ENCODE results near the gene CCDC85C. TPM values are rescaled to one million over a fixed set of nuclear protein-coding genes. Genes with fewer than 3 reads are reported as not detected.

The CCDC85C gene
- total RNA-seq, 1 experiment from 2014 or later, result 36.4 TPM

DNA sequence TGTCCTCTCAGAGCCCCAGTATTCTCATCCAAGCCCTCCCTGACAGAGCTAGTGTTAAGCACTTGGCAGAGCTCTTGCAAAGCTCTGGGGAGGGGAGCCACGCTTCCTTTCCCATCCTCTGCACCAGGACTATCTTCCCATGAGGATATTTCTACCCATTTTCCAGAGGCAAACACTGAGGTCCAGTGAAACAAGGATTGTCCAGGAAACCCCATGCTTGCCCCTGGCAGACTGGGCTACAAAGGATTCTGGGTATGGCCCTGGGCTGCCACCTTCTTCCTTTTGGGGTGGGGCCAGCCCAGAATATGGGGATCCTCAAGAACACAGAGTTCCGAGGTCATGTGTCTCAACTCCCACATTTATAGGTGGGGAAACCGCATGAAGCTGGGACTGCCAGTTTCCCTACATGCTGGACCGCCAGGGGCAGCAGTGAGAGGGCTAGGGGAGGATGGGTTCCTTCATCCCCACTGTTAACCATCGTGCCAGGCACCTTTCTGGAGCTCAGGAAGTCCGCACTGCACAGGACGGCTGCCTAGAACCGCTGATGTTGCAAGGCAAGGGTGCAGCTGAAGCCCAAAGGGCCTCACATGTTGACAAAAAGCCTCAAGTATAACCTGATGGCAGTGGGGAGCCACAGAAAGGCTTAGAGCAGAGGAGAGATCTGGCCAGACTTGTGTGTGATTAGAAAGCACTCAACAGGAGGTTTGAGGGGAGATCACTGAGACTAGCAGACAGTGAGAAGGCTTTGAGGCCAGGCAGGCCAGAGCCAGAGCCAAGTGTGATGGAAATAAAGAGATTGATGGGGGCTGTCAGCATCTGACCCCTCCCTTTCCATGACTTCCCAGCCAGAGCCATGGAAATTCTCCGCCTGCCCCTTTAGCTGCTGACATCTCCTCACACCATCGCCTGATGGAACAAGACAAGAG is 5.5 kb upstream of the CCDC85C start:
- Histone ChIP-seq H3F3A (ENCODE audit: low read length, unreplicated experiment) (no peaks in the 10 kb centered on the region), H4K20me1 (ENCODE audit: low read length) (no peaks in the 10 kb centered on the region), H3K9me2 (replicated peaks; ENCODE audit: low read length) (no peaks in the 10 kb centered on the region), H3K27ac (ENCODE audit: low read length) (no peak overlapping the region), H3K79me2 (ENCODE audit: low read length) (no peaks in the 10 kb centered on the region), H3K36me3 (ENCODE audit: low read depth, low read length) (no peaks in the 10 kb centered on the region), H3K9me3 (ENCODE audit: low read length) (no peaks in the 10 kb centered on the region), H3K27me3 (ENCODE audit: low read length) (no peaks in the 10 kb centered on the region), H3K4me3 (ENCODE audit: low read length) (no peak overlapping the region), H3K4me1 (ENCODE audit: insufficient read depth, low read length) (peaks cover 7% of the 10 kb centered on the region; the same call in 1 of the 2 replicates), H3K4me2 (ENCODE audit: low read length) (no peak overlapping the region), H3K9ac (ENCODE audit: low read length) (no peak overlapping the region), H2AFZ (ENCODE audit: low read length) (no peak overlapping the region)
- DNase-seq (peak; percentile 53), ATAC-seq (no peak)
- ChIA-PET POLR2A (ENCODE audit: unreplicated experiment) (no interaction called here), CTCF (interaction anchor here (1.1 kb wide), 1 partner anchor 34 kb away, joined by 4 read pairs; no protein-coding TSS in a partner anchor)
- no peak for TF ChIP-seq EZH2phosphoT487 (IDR thresholded peaks at IDR 0.05; ENCODE audit: borderline replicate concordance, low read length)
- TF ChIP-seq, protein P1, sequence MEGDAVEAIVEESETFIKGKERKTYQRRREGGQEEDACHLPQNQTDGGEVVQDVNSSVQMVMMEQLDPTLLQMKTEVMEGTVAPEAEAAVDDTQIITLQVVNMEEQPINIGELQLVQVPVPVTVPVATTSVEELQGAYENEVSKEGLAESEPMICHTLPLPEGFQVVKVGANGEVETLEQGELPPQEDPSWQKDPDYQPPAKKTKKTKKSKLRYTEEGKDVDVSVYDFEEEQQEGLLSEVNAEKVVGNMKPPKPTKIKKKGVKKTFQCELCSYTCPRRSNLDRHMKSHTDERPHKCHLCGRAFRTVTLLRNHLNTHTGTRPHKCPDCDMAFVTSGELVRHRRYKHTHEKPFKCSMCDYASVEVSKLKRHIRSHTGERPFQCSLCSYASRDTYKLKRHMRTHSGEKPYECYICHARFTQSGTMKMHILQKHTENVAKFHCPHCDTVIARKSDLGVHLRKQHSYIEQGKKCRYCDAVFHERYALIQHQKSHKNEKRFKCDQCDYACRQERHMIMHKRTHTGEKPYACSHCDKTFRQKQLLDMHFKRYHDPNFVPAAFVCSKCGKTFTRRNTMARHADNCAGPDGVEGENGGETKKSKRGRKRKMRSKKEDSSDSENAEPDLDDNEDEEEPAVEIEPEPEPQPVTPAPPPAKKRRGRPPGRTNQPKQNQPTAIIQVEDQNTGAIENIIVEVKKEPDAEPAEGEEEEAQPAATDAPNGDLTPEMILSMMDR (conservative IDR thresholded peaks at IDR 0.05; ENCODE audit: low read depth, low read length), result peak; percentile 63
- no peak for TF ChIP-seq EZH2 (IDR thresholded peaks at IDR 0.05; ENCODE audit: low read length, unreplicated experiment)
- no TSS peak for BruUV-seq (replicated peaks)
- intact Hi-C loops (cut with micrococcal nuclease), result no loop called here

DNA sequence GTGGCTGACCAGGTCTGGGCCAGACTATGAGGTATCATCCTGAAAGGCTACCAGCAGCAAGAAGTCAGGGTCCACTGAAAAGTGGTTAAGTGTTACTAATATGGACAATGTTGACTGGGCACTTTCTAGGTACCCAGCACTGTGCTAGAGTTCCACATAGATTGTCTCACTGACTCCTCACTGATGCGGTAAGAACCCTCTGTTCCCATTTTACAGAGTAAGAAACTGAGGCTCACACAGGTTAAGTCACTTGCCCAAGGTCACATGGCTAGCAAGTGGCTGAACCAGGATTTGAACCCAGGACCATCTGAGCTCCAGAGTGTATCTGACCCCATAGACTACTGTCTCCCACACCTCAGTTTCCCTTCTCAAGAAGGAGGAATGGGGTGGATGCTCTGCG is 4.6 kb upstream of the CCDC85C start:
- peaks cover 7% of the 10 kb centered on the region; the same call in 1 of the 2 replicates for H3K4me1 ChIP-seq (ENCODE audit: insufficient read depth, low read length)
- no peak overlapping the region for H3K27ac ChIP-seq (ENCODE audit: low read length)
- H3K79me2 ChIP-seq (ENCODE audit: low read length), result peaks cover 2% of the 10 kb centered on the region
- H3K9me3 ChIP-seq (ENCODE audit: low read length), result no peaks in the 10 kb centered on the region
- ATAC-seq, result no peak
- BruUV-seq (replicated peaks), result no TSS peak
- ChIA-PET POLR2A (ENCODE audit: unreplicated experiment) (no interaction called here), CTCF (no interaction called here)
- no peaks in the 10 kb centered on the region for H3K9me2 ChIP-seq (replicated peaks; ENCODE audit: low read length)
- no peaks in the 10 kb centered on the region for H3K36me3 ChIP-seq (ENCODE audit: low read depth, low read length)
- H3K4me3 ChIP-seq (ENCODE audit: low read length), result no peak overlapping the region
- H2AFZ ChIP-seq (ENCODE audit: low read length), result no peak overlapping the region
- H4K20me1 ChIP-seq (ENCODE audit: low read length), result no peaks in the 10 kb centered on the region
- H3K9ac ChIP-seq (ENCODE audit: low read length), result no peak overlapping the region
- intact Hi-C loops (cut with micrococcal nuclease), result no loop called here
- no peaks in the 10 kb centered on the region for H3F3A ChIP-seq (ENCODE audit: low read length, unreplicated experiment)
- no peak overlapping the region for H3K4me2 ChIP-seq (ENCODE audit: low read length)
- TF ChIP-seq, protein P1 (conservative IDR thresholded peaks at IDR 0.05; ENCODE audit: low read depth, low read length), result no peak
- TF ChIP-seq EZH2 (IDR thresholded peaks at IDR 0.05; ENCODE audit: low read length, unreplicated experiment) (no peak), EZH2phosphoT487 (IDR thresholded peaks at IDR 0.05; ENCODE audit: borderline replicate concordance, low read length) (no peak)
- no peak for DNase-seq
- no peaks in the 10 kb centered on the region for H3K27me3 ChIP-seq (ENCODE audit: low read length)

DNA sequence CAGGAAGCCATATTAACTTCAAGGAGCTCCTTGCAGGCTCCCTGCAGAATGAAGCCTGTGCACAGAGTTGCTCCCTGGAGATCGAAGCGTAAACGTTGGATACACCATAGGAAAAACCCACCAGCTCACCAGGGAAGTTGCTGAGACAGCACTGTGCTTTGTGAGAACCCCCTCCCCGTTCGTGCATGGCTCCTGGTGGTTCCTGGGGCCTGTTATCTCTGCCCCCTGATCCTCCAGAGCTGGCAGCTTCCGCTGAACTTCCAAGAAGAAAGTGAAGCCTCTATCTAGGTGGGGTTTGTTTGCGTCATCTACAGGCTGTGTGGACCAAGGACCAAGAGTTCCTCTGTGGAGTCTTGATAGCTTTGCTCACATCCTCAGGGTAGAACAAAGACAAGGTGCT is 2.4 kb upstream of the CCDC85C start:
- Histone ChIP-seq H3K27me3 (ENCODE audit: low read length) (no peaks in the 10 kb centered on the region), H3K79me2 (ENCODE audit: low read length) (peaks cover 24% of the 10 kb centered on the region), H3F3A (ENCODE audit: low read length, unreplicated experiment) (no peaks in the 10 kb centered on the region), H3K4me3 (ENCODE audit: low read length) (no peak overlapping the region), H3K36me3 (ENCODE audit: low read depth, low read length) (no peaks in the 10 kb centered on the region), H3K4me1 (ENCODE audit: insufficient read depth, low read length) (peaks cover 9% of the 10 kb centered on the region), H3K9ac (ENCODE audit: low read length) (no peak overlapping the region), H3K27ac (ENCODE audit: low read length) (no peak overlapping the region), H4K20me1 (ENCODE audit: low read length) (peaks cover 15% of the 10 kb centered on the region), H3K4me2 (ENCODE audit: low read length) (no peak overlapping the region), H3K9me2 (replicated peaks; ENCODE audit: low read length) (no peaks in the 10 kb centered on the region), H2AFZ (ENCODE audit: low read length) (no peak overlapping the region), H3K9me3 (ENCODE audit: low read length) (no peaks in the 10 kb centered on the region)
- CTCF ChIA-PET, result interaction anchor here (0.6 kb wide), 1 partner anchor 341 kb away, joined by 3 read pairs; no protein-coding TSS in a partner anchor
- POLR2A ChIA-PET (ENCODE audit: unreplicated experiment), result no interaction called here
- DNase-seq (no peak), ATAC-seq (no peak)
- no TSS peak for BruUV-seq (replicated peaks)
- TF ChIP-seq, protein P1 (conservative IDR thresholded peaks at IDR 0.05; ENCODE audit: low read depth, low read length), result no peak
- TF ChIP-seq EZH2phosphoT487 (IDR thresholded peaks at IDR 0.05; ENCODE audit: borderline replicate concordance, low read length) (no peak), EZH2 (IDR thresholded peaks at IDR 0.05; ENCODE audit: low read length, unreplicated experiment) (no peak)
- intact Hi-C loops (cut with micrococcal nuclease), result no loop called here

Data from PC-3 (cell line).